22Rv1 (cell line): ENCODE data around the gene KCNJ6.

Experiments
- ZFX ChIP-seq: fragments of 450-650 bp; IDR thresholded peaks from 2 replicates; pipeline ENCODE4 v1.6.1; 2017; ENCODE audit warnings: antibody characterized with exemption, borderline replicate concordance
- TF ChIP-seq, protein P1 (sequence below): fragments of 450-650 bp; IDR thresholded peaks from 2 replicates; pipeline ENCODE4 v1.5.1; 2017; ENCODE audit warnings: mild to moderate bottlenecking

DNA sequence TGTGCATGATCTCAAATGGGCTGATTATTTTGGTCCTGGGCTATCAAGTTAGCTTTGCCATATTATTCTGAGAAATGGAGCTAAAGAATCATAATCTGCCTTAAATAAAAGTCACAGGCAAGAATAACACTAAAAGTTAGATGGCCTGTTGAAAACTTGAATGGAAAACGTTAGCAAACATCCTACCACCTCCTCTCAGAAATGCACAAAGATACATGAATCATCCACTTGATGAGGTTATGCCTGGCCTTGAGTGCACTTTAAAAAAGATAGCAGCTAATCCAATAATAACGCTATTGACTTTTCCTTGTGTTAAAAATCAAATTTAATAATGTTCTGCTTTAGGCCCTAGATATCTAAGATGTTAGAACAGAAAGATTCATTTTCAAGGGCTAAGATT is 108.0 kb downstream of the KCNJ6 start:
- TF ChIP-seq, protein P1, sequence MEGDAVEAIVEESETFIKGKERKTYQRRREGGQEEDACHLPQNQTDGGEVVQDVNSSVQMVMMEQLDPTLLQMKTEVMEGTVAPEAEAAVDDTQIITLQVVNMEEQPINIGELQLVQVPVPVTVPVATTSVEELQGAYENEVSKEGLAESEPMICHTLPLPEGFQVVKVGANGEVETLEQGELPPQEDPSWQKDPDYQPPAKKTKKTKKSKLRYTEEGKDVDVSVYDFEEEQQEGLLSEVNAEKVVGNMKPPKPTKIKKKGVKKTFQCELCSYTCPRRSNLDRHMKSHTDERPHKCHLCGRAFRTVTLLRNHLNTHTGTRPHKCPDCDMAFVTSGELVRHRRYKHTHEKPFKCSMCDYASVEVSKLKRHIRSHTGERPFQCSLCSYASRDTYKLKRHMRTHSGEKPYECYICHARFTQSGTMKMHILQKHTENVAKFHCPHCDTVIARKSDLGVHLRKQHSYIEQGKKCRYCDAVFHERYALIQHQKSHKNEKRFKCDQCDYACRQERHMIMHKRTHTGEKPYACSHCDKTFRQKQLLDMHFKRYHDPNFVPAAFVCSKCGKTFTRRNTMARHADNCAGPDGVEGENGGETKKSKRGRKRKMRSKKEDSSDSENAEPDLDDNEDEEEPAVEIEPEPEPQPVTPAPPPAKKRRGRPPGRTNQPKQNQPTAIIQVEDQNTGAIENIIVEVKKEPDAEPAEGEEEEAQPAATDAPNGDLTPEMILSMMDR, result no peak
- TF ChIP-seq ZFX, result no peak
